ENCODE results near the gene RNASE12. TPM values are rescaled to one million over a fixed set of nuclear protein-coding genes. Genes with fewer than 3 reads are reported as not detected.

RNASE12 gene
- total RNA-seq, 1 donor from 2014 or later = not detected

DNA sequence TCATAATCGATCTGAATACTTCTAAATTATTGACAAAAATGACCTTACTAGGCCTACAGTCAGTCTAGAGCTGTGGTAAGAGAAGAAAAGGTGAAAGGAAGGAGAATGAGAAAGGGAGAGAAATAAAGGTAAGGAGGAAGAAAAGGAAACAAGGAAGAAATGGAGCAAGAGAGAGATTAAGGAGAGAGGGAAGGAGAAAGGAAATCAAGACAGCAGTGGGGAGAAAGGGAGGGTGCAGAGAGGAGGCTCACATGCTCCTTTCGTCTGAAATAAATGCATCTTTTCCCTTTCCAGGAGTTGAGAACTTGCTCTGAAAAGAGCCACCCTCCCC, 34.0 kb downstream of the RNASE12 start:
- peak; percentile 39 for DNase-seq
- Mint-ChIP-seq H3K27me3 (peaks cover 7% of the 10 kb centered on the region), H3K27ac (peak overlapping the region; percentile 7), H3K9me3 (no peaks in the 10 kb centered on the region), H3K4me1 (no peaks in the 10 kb centered on the region), H3K4me3 (no peak overlapping the region), H3K36me3 (ENCODE audit: low read depth) (no peaks in the 10 kb centered on the region)
- intact Hi-C loops (cut with micrococcal nuclease) = no loop called here

- H3K4me3 Mint-ChIP-seq = no peak overlapping the region
- no peaks in the 10 kb centered on the region for H3K9me3 Mint-ChIP-seq
- no peak overlapping the region for H3K27ac Mint-ChIP-seq
- intact Hi-C loops (cut with micrococcal nuclease) = no loop called here
- no peaks in the 10 kb centered on the region for H3K36me3 Mint-ChIP-seq (ENCODE audit: low read depth)
- H3K4me1 Mint-ChIP-seq = no peaks in the 10 kb centered on the region
- DNase-seq = peak; percentile 17
- peaks cover 7% of the 10 kb centered on the region for H3K27me3 Mint-ChIP-seq
These were observed 34.5 kb downstream of the RNASE12 start for GRCh38 chr14:20556500-20557211.

DNA sequence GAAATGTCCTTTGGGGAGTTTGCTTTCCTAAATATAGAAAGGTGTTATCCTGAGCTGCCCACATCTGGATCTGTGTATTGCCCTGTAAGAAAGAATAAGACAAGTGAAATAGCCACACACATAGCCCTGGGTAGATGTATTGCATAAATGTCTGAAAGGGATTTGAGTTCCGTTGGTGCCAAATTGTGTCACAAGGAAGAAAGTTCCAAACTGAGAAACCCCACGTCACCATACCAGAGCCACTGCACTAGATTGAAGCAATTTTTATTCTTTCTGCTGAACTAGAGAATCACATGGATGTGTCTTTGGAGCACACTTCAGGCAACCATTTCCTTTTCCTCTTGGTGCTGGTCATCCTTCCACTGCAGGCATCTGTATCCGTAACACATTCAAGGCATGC, 35.3 kb downstream of the RNASE12 start:
- DNase-seq = peak; percentile 49
- Mint-ChIP-seq H3K36me3 (ENCODE audit: low read depth) (no peaks in the 10 kb centered on the region), H3K4me1 (no peaks in the 10 kb centered on the region), H3K9me3 (no peaks in the 10 kb centered on the region), H3K27ac (no peak overlapping the region), H3K4me3 (no peak overlapping the region), H3K27me3 (peaks cover 6% of the 10 kb centered on the region)
- intact Hi-C loops (cut with micrococcal nuclease) = no loop called here

GRCh38 chr14:20553024-20553423, 38.2 kb downstream of the RNASE12 start:
- no peaks in the 10 kb centered on the region for H3K4me1 Mint-ChIP-seq
- H3K27me3 Mint-ChIP-seq = peaks cover 6% of the 10 kb centered on the region
- DNase-seq = no peak
- no peaks in the 10 kb centered on the region for H3K36me3 Mint-ChIP-seq (ENCODE audit: low read depth)
- H3K4me3 Mint-ChIP-seq = no peak overlapping the region
- no peak overlapping the region for H3K27ac Mint-ChIP-seq
- no peaks in the 10 kb centered on the region for H3K9me3 Mint-ChIP-seq
- intact Hi-C loops (cut with micrococcal nuclease) = no loop called here

GRCh38 chr14:20551606-20552005, 39.6 kb downstream of the RNASE12 start:
- no peak overlapping the region for H3K4me3 Mint-ChIP-seq
- no peak overlapping the region for H3K27ac Mint-ChIP-seq
- H3K9me3 Mint-ChIP-seq = no peaks in the 10 kb centered on the region
- intact Hi-C loops (cut with micrococcal nuclease) = no loop called here
- no peaks in the 10 kb centered on the region for H3K4me1 Mint-ChIP-seq
- peak; percentile 32 for DNase-seq
- H3K27me3 Mint-ChIP-seq = peaks cover 5% of the 10 kb centered on the region
- H3K36me3 Mint-ChIP-seq (ENCODE audit: low read depth) = no peaks in the 10 kb centered on the region

DNA sequence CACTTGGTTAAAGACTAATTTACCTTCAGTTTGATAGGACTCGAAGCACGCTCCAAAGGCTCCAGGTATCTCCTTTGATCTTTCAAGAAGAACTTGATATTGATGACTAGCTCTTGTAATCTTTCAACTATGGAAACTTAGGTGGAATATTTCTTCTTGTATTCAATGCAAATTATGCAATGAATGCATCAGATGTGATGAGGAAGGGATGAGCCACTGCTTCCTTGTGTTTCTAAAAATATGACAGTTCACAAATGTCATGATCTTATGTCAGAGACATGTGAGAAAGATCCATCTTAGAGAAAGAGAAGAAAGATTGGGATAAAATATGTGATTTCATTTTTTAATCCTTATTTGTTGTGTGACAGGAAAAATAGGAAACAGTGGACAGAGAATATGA, 40.2 kb downstream of the RNASE12 start:
- intact Hi-C loops (cut with micrococcal nuclease) = no loop called here
- Mint-ChIP-seq H3K4me1 (no peaks in the 10 kb centered on the region), H3K27me3 (peaks cover 3% of the 10 kb centered on the region), H3K27ac (no peak overlapping the region), H3K9me3 (no peaks in the 10 kb centered on the region), H3K4me3 (no peak overlapping the region), H3K36me3 (ENCODE audit: low read depth) (no peaks in the 10 kb centered on the region)
- peak; percentile 10 for DNase-seq

- intact Hi-C loops (cut with micrococcal nuclease) = no loop called here
- Mint-ChIP-seq H3K27ac (no peak overlapping the region), H3K4me1 (no peaks in the 10 kb centered on the region), H3K27me3 (peaks cover 22% of the 10 kb centered on the region), H3K36me3 (ENCODE audit: low read depth) (no peaks in the 10 kb centered on the region), H3K4me3 (no peak overlapping the region), H3K9me3 (no peaks in the 10 kb centered on the region)
- DNase-seq = peak; percentile 37
These were observed 42.6 kb downstream of the RNASE12 start for GRCh38 chr14:20548414-20549158.

GRCh38 chr14:20546877-20547276, 44.3 kb downstream of the RNASE12 start:
- no peaks in the 10 kb centered on the region for H3K36me3 Mint-ChIP-seq (ENCODE audit: low read depth)
- no peak overlapping the region for H3K27ac Mint-ChIP-seq
- no peak overlapping the region for H3K4me3 Mint-ChIP-seq
- intact Hi-C loops (cut with micrococcal nuclease) = no loop called here
- no peaks in the 10 kb centered on the region for H3K4me1 Mint-ChIP-seq
- peaks cover 3% of the 10 kb centered on the region for H3K9me3 Mint-ChIP-seq
- H3K27me3 Mint-ChIP-seq = peaks cover 30% of the 10 kb centered on the region
- peak; percentile 27 for DNase-seq

Other genes starting within 250 kb of the RNASE12 start
- gene PARP2, start 247.7 kb downstream of the RNASE12 start, total RNA-seq = 32.0 and 33.1 TPM in 2 replicates
- gene TEP1, start 177.9 kb downstream of the RNASE12 start, total RNA-seq = 34.6 and 35.8 TPM in 2 replicates
- 0.09 TPM in 1 of 2 replicates, not detected in the other for gene KLHL33, start 155.2 kb downstream of the RNASE12 start, total RNA-seq
- gene OSGEP, start 136.6 kb downstream of the RNASE12 start, total RNA-seq = 69.8 and 76.9 TPM in 2 replicates
- gene APEX1, start 136.2 kb downstream of the RNASE12 start, total RNA-seq = 239 and 242 TPM in 2 replicates
- gene PIP4P1, start 129.9 kb downstream of the RNASE12 start, total RNA-seq = 29.5 and 30.7 TPM in 2 replicates
- 155 and 158 TPM in 2 replicates for gene PNP, start 122.0 kb downstream of the RNASE12 start, total RNA-seq
- 0.47 and 0.50 TPM in 2 replicates for gene RNASE10, start 85.8 kb downstream of the RNASE12 start, total RNA-seq
- not detected in 2 replicates for gene RNASE9, start 30.3 kb downstream of the RNASE12 start, total RNA-seq
- not detected in 2 replicates for gene RNASE11, start 3.4 kb downstream of the RNASE12 start, total RNA-seq
- gene OR6S1, start 50.3 kb upstream of the RNASE12 start, total RNA-seq = not detected in 2 replicates
- 0.24 and 0.26 TPM in 2 replicates for gene RNASE4, start 93.2 kb upstream of the RNASE12 start, total RNA-seq
- not detected in 2 replicates for gene ANG, start 97.4 kb upstream of the RNASE12 start, total RNA-seq
- not detected in 2 replicates for gene EDDM3A, start 154.5 kb upstream of the RNASE12 start, total RNA-seq
- not detected in 2 replicates for gene EDDM3B, start 177.0 kb upstream of the RNASE12 start, total RNA-seq
- gene RNASE6, start 189.9 kb upstream of the RNASE12 start, total RNA-seq = 0.50 and 0.51 TPM in 2 replicates
- gene RNASE1, start 211.5 kb upstream of the RNASE12 start, total RNA-seq = not detected in 2 replicates